Measurements from ENCODE around the gene NANOGP8. TPM values are rescaled to one million over a fixed set of nuclear protein-coding genes. Genes with fewer than 3 reads are reported as not detected.

NANOGP8 gene
- total RNA-seq, 1 experiment from 2014 or later = 88.4 TPM

GRCh38 chr15:35123743-35124142 lies 38.6 kb upstream of the NANOGP8 start:
- no peak overlapping the region for H4K5ac ChIP-seq (ENCODE audit: insufficient read length, low read depth, low read length)
- no peak for DNase-seq
- no peak overlapping the region for H3K27ac ChIP-seq (ENCODE audit: insufficient read length, low read depth, low read length)
- no peaks in the 10 kb centered on the region for H3K9me3 Mint-ChIP-seq
- H3K56ac ChIP-seq (ENCODE audit: insufficient read length, low read depth, low read length) = no peak overlapping the region
- H2BK5ac ChIP-seq (ENCODE audit: insufficient read length, low read length) = no peak overlapping the region
- H3K79me1 ChIP-seq (ENCODE audit: insufficient read depth, low read depth, low read length, poor library complexity, severe bottlenecking) = no peaks in the 10 kb centered on the region
- H2BK15ac ChIP-seq (ENCODE audit: low read depth, low read length) = no peak overlapping the region
- H3K4ac ChIP-seq (ENCODE audit: low read depth, low read length) = no peak overlapping the region
- H2AFZ ChIP-seq (ENCODE audit: low read length) = no peak overlapping the region
- H3K23me2 ChIP-seq (ENCODE audit: insufficient read length, low read depth, low read length, poor library complexity, severe bottlenecking) = no peaks in the 10 kb centered on the region
- no peak overlapping the region for H3K14ac ChIP-seq (ENCODE audit: insufficient read depth, low read length)
- H3K27me3 ChIP-seq (ENCODE audit: insufficient read depth, low read length) = no peaks in the 10 kb centered on the region
- no peak overlapping the region for H4K8ac ChIP-seq (replicated peaks; ENCODE audit: insufficient read length, low read depth, low read length)
- H2AK5ac ChIP-seq (ENCODE audit: insufficient read length, low read length) = no peak overlapping the region
- no peaks in the 10 kb centered on the region for H3K4me1 Mint-ChIP-seq
- no peak overlapping the region for H2BK20ac ChIP-seq (ENCODE audit: low read depth, low read length, poor library complexity, severe bottlenecking)
- no peak overlapping the region for H3K9ac ChIP-seq (ENCODE audit: extremely low read depth, insufficient read length, low read length)
- no peaks in the 10 kb centered on the region for H3K27me3 Mint-ChIP-seq (ENCODE audit: low read depth)
- no peak overlapping the region for H3K18ac ChIP-seq (ENCODE audit: insufficient read length, low read depth, low read length)
- TF ChIP-seq, protein P1, sequence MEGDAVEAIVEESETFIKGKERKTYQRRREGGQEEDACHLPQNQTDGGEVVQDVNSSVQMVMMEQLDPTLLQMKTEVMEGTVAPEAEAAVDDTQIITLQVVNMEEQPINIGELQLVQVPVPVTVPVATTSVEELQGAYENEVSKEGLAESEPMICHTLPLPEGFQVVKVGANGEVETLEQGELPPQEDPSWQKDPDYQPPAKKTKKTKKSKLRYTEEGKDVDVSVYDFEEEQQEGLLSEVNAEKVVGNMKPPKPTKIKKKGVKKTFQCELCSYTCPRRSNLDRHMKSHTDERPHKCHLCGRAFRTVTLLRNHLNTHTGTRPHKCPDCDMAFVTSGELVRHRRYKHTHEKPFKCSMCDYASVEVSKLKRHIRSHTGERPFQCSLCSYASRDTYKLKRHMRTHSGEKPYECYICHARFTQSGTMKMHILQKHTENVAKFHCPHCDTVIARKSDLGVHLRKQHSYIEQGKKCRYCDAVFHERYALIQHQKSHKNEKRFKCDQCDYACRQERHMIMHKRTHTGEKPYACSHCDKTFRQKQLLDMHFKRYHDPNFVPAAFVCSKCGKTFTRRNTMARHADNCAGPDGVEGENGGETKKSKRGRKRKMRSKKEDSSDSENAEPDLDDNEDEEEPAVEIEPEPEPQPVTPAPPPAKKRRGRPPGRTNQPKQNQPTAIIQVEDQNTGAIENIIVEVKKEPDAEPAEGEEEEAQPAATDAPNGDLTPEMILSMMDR (conservative IDR thresholded peaks at IDR 0.05) = no peak
- H3T11ph ChIP-seq (ENCODE audit: low read length) = no peak overlapping the region
- H4K20me1 ChIP-seq (ENCODE audit: control insufficient read depth, insufficient read depth, insufficient read length) = no peaks in the 10 kb centered on the region
- no peaks in the 10 kb centered on the region for H3K79me2 ChIP-seq (ENCODE audit: insufficient read depth, low read length)
- no peak overlapping the region for H3K23ac ChIP-seq (ENCODE audit: insufficient read length, low read depth, low read length)
- peaks cover 0 to 4% (median 0%) of the 10 kb centered on the region in 3 experiments; a peak in 1 of 7 replicates for H3K36me3 Mint-ChIP-seq (ENCODE audit: insufficient read depth in 1 of 3, low read depth in 3 of 3)
- no peak overlapping the region for H3K4me3 Mint-ChIP-seq
- no peaks in the 10 kb centered on the region for H3K4me1 ChIP-seq (ENCODE audit: insufficient read depth, low read length)
- no peak overlapping the region for H2BK12ac ChIP-seq (ENCODE audit: insufficient read length, low read depth, low read length)
- H3K9me3 ChIP-seq (ENCODE audit: control insufficient read depth, low read depth, low read length) = no peaks in the 10 kb centered on the region
- no peak overlapping the region for H3K4me2 ChIP-seq (ENCODE audit: insufficient read depth, insufficient read length, low read length)
- H2BK120ac ChIP-seq (ENCODE audit: low read depth, low read length, poor library complexity, severe bottlenecking) = no peak overlapping the region
- no peak overlapping the region for H4K91ac ChIP-seq (ENCODE audit: insufficient read length, low read depth, low read length)
- no peak overlapping the region for H3K27ac Mint-ChIP-seq
